ENCODE data around the gene SLC39A11. TPM values are rescaled to one million over a fixed set of nuclear protein-coding genes. Genes with fewer than 3 reads are reported as not detected.

The SLC39A11 gene
- total and polyA plus RNA-seq, 2 of the 13 experiments (the other 11 are each of a cell fraction or from before 2014, with no cell fraction given) = 17.2 to 31.5 TPM

- no peak for TF ChIP-seq TERF1 (CRISPR knock-in tag; IDR thresholded peaks at IDR 0.05)
- no peak for TF ChIP-seq ZNF558 (CRISPR knock-in tag; IDR thresholded peaks at IDR 0.05; ENCODE audit: borderline replicate concordance)
- TF ChIP-seq, protein P1, sequence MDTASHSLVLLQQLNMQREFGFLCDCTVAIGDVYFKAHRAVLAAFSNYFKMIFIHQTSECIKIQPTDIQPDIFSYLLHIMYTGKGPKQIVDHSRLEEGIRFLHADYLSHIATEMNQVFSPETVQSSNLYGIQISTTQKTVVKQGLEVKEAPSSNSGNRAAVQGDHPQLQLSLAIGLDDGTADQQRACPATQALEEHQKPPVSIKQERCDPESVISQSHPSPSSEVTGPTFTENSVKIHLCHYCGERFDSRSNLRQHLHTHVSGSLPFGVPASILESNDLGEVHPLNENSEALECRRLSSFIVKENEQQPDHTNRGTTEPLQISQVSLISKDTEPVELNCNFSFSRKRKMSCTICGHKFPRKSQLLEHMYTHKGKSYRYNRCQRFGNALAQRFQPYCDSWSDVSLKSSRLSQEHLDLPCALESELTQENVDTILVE (CRISPR knock-in tag; IDR thresholded peaks at IDR 0.05) = peak; percentile 97
- TF ChIP-seq, protein P2, sequence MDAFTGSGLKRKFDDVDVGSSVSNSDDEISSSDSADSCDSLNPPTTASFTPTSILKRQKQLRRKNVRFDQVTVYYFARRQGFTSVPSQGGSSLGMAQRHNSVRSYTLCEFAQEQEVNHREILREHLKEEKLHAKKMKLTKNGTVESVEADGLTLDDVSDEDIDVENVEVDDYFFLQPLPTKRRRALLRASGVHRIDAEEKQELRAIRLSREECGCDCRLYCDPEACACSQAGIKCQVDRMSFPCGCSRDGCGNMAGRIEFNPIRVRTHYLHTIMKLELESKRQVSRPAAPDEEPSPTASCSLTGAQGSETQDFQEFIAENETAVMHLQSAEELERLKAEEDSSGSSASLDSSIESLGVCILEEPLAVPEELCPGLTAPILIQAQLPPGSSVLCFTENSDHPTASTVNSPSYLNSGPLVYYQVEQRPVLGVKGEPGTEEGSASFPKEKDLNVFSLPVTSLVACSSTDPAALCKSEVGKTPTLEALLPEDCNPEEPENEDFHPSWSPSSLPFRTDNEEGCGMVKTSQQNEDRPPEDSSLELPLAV (CRISPR knock-in tag; conservative IDR thresholded peaks at IDR 0.05; ENCODE audit: low read depth) = no peak
- peak; percentile 94 for TF ChIP-seq KDM2A (CRISPR knock-in tag; IDR thresholded peaks at IDR 0.05; ENCODE audit: borderline replicate concordance, low read depth)
- peak; percentile 97 for TF ChIP-seq KDM4B (CRISPR knock-in tag; IDR thresholded peaks at IDR 0.05)
- TF ChIP-seq ISX (CRISPR knock-in tag; conservative IDR thresholded peaks at IDR 0.05) = no peak
- peak; percentile 77; the same call in 1 of the 2 replicates for TF ChIP-seq FUBP1 (CRISPR knock-in tag; IDR thresholded peaks at IDR 0.05; ENCODE audit: borderline replicate concordance)
- no peak for TF ChIP-seq TAF15 (IDR thresholded peaks at IDR 0.05; ENCODE audit: low read depth, low read length, poor library complexity, severe bottlenecking)
- TF ChIP-seq, protein P3, sequence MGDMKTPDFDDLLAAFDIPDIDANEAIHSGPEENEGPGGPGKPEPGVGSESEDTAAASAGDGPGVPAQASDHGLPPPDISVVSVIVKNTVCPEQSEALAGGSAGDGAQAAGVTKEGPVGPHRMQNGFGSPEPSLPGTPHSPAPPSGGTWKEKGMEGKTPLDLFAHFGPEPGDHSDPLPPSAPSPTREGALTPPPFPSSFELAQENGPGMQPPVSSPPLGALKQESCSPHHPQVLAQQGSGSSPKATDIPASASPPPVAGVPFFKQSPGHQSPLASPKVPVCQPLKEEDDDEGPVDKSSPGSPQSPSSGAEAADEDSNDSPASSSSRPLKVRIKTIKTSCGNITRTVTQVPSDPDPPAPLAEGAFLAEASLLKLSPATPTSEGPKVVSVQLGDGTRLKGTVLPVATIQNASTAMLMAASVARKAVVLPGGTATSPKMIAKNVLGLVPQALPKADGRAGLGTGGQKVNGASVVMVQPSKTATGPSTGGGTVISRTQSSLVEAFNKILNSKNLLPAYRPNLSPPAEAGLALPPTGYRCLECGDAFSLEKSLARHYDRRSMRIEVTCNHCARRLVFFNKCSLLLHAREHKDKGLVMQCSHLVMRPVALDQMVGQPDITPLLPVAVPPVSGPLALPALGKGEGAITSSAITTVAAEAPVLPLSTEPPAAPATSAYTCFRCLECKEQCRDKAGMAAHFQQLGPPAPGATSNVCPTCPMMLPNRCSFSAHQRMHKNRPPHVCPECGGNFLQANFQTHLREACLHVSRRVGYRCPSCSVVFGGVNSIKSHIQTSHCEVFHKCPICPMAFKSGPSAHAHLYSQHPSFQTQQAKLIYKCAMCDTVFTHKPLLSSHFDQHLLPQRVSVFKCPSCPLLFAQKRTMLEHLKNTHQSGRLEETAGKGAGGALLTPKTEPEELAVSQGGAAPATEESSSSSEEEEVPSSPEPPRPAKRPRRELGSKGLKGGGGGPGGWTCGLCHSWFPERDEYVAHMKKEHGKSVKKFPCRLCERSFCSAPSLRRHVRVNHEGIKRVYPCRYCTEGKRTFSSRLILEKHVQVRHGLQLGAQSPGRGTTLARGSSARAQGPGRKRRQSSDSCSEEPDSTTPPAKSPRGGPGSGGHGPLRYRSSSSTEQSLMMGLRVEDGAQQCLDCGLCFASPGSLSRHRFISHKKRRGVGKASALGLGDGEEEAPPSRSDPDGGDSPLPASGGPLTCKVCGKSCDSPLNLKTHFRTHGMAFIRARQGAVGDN (CRISPR knock-in tag; IDR thresholded peaks at IDR 0.05) = peak; percentile 80
- no peak for TF ChIP-seq ATF7 (IDR thresholded peaks at IDR 0.05)
- TF ChIP-seq ATF7 (CRISPR knock-in tag; IDR thresholded peaks at IDR 0.05) = peak; percentile 76; the same call in 1 of the 2 replicates
- TF ChIP-seq ZBTB14 (CRISPR knock-in tag; IDR thresholded peaks at IDR 0.05) = no peak
- no peak for TF ChIP-seq HOXA9 (CRISPR knock-in tag; IDR thresholded peaks at IDR 0.05; ENCODE audit: borderline replicate concordance)
These were observed 460.4 kb downstream of the SLC39A11 start (continued) for GRCh38 chr17:72631949-72632684.

Data from HepG2 (cell line).